CD14-positive monocyte (primary cell): ENCODE measurements around the gene CPA4. TPM values are rescaled to one million over a fixed set of nuclear protein-coding genes. Genes with fewer than 3 reads are reported as not detected.

Source experiments
- DNase-seq, 3 donors: peaks; one replicate each; pipeline ENCODE4 v3.0.0-alpha.2; 2011 to 2022
- H2AFZ ChIP-seq: 2 replicates; pipeline ENCODE4 v1.6.0; 2012; ENCODE audit warnings: mild to moderate bottlenecking, low read depth, low read length, inconsistent platforms; ENCODE audit not compliant: insufficient read depth, poor library complexity, severe bottlenecking
- H3K27ac ChIP-seq, 2 donors: 1 replicate in 1 of 2; 2 replicates in 1 of 2; pipeline ENCODE4 v1.5.1; 2012 to 2013; ENCODE audit warnings: low read length in 2 of 2, control low read depth in 1 of 2, inconsistent platforms in 1 of 2, low read depth in 1 of 2, mild to moderate bottlenecking in 1 of 2
- H3K27me3 ChIP-seq, 2 donors: one replicate each; pipeline versions ENCODE4 v1.6.0 to v1.6.1; 2011 to 2013; ENCODE audit warnings: low read length in 2 of 2; ENCODE audit not compliant: control insufficient read depth in 2 of 2, insufficient read depth in 2 of 2
- H3K36me3 ChIP-seq, 2 donors: replicated peaks in 1 of 2; 1 replicate in 1 of 2; 2 replicates in 1 of 2; pipeline versions ENCODE4 v1.5.1 to v1.6.1; 2012 to 2013; ENCODE audit warnings: low read length in 2 of 2, control low read depth in 1 of 2, inconsistent platforms in 1 of 2, mild to moderate bottlenecking in 1 of 2; ENCODE audit not compliant: insufficient read depth in 2 of 2, control insufficient read depth in 1 of 2
- H3K4me1 ChIP-seq, 2 donors: 1 replicate in 1 of 2; 2 replicates in 1 of 2; pipeline versions ENCODE4 v1.5.1 to v1.6.1; 2012 to 2013; ENCODE audit warnings: low read length in 2 of 2, control low read depth in 1 of 2, inconsistent platforms in 1 of 2, mild to moderate bottlenecking in 1 of 2, moderate library complexity in 1 of 2; ENCODE audit not compliant: insufficient read depth in 2 of 2, control insufficient read depth in 1 of 2
- H3K4me2 ChIP-seq: replicated peaks from 2 replicates; pipeline ENCODE3; 2012; ENCODE audit warnings: low read length, moderate library complexity, mild to moderate bottlenecking; ENCODE audit not compliant: poor library complexity, severe bottlenecking; ENCODE audit errors: extremely low read depth
- H3K4me3 ChIP-seq, 3 experiments: fragments of 200-600 bp in 1 of 3; sonication (generic) in 1 of 3; replicated peaks in 1 of 3; 1 replicate in 2 of 3; 2 replicates in 1 of 3; pipeline ENCODE4 v1.5.1; 2011 to 2013; ENCODE audit warnings: low read length in 3 of 3, mild to moderate bottlenecking in 3 of 3, control low read depth in 2 of 3, low read depth in 2 of 3, inconsistent platforms in 1 of 3, moderate library complexity in 1 of 3
- H3K79me2 ChIP-seq: 2 replicates; pipeline ENCODE4 v1.6.0; 2012; ENCODE audit warnings: mild to moderate bottlenecking, control low read depth, inconsistent platforms, low read length, moderate library complexity; ENCODE audit not compliant: insufficient read depth
- H3K9ac ChIP-seq: 2 replicates; pipeline ENCODE4 v1.6.0; 2017; ENCODE audit warnings: low read length, mild to moderate bottlenecking; ENCODE audit not compliant: insufficient read depth, poor library complexity, severe bottlenecking
- H3K9me3 ChIP-seq, 2 donors: replicated peaks in 1 of 2; 1 replicate in 1 of 2; 2 replicates in 1 of 2; pipeline versions ENCODE4 v1.5.1 to v1.6.1; 2012 to 2013; ENCODE audit warnings: low read length in 2 of 2, control low read depth in 1 of 2; ENCODE audit not compliant: control insufficient read depth in 1 of 2, insufficient read depth in 1 of 2
- H4K20me1 ChIP-seq: 2 replicates; pipeline ENCODE4 v1.6.0; 2012; ENCODE audit warnings: mild to moderate bottlenecking, low read length, control low read depth, moderate library complexity; ENCODE audit not compliant: insufficient read depth
- H3K27ac Mint-ChIP-seq, 7 donors: one replicate each; pipeline ENCODE4 v1.8.0; 2020; ENCODE audit warnings: mild to moderate bottlenecking in 7 of 7, mixed read lengths in 7 of 7, moderate library complexity in 6 of 7, inconsistent platforms in 2 of 7
- H3K27me3 Mint-ChIP-seq, 3 donors: one replicate each; pipeline ENCODE4 v1.8.0; 2021 to 2022; ENCODE audit warnings: low read depth in 3 of 3, mild to moderate bottlenecking in 3 of 3, mixed read lengths in 3 of 3, moderate library complexity in 3 of 3, inconsistent platforms in 1 of 3
- H3K36me3 Mint-ChIP-seq, 2 donors: one replicate each; pipeline ENCODE4 v1.8.0; 2020; ENCODE audit warnings: mixed read lengths in 2 of 2, inconsistent platforms in 1 of 2, mild to moderate bottlenecking in 1 of 2
- H3K4me1 Mint-ChIP-seq: one replicate; pipeline ENCODE4 v1.8.0; 2020; ENCODE audit warnings: mild to moderate bottlenecking, mixed read lengths
- H3K4me3 Mint-ChIP-seq, 2 donors: one replicate each; pipeline ENCODE4 v1.8.0; 2020; ENCODE audit warnings: mild to moderate bottlenecking in 2 of 2, mixed read lengths in 2 of 2, moderate library complexity in 1 of 2
- H3K9me3 Mint-ChIP-seq, 7 donors: one replicate each; pipeline ENCODE4 v1.8.0; 2020 to 2022; ENCODE audit warnings: mixed read lengths in 7 of 7, mild to moderate bottlenecking in 6 of 7, moderate library complexity in 6 of 7, inconsistent platforms in 2 of 7
- CTCF ChIP-seq: fragments of 200-600 bp; IDR thresholded peaks from one replicate; pipeline ENCODE4 v1.8.0; 2022; ENCODE audit warnings: antibody characterized with exemption, mild to moderate bottlenecking
- WGBS: methylation state at CpG from one replicate; pipeline ENCODE4 v1.1.5; 2013; ENCODE audit warnings: missing lambda C conversion rate; ENCODE audit not compliant: insufficient coverage; 5-methylcytosine and 5-hydroxymethylcytosine counted together
- intact Hi-C, 2 donors: fragments of 100-400 bp; cut with micrococcal nuclease; formaldehyde crosslinking; loops; one replicate each; pipeline versions ENCODE4 v1.15.0 to v1.15.1; 2023
- polyA plus RNA-seq, 3 donors: library from polyadenylated mRNA; depleted of rRNA in 1 of 3; unstranded in 2 of 3; stranded (reverse) in 1 of 3; fragments of 300-500 nt in 2 of 3; fragments of >200 nt in 1 of 3; fragmentation: Illumina TruSeq in 2 of 3; gene quantifications; 1 replicate in 2 of 3; 2 replicates in 1 of 3; pipeline ENCODE4 v1.2.3, GENCODE V29; 2012 to 2021

Gene CPA4
- polyA plus RNA-seq, 3 donors = not detected

GRCh38 chr7:130274296-130274695 lies 18.7 kb upstream of the CPA4 start:
- TF ChIP-seq CTCF = no peak
- peaks cover 0 to 5% of the 10 kb centered on the region in 2 donors for H3K27me3 ChIP-seq
- Mint-ChIP-seq H3K4me3 (peak overlapping the region in 1 of 2 donors; percentile 80), H3K27ac (no peak overlapping the region), H3K36me3 (no peaks in the 10 kb centered on the region), H3K4me1 (peaks cover 13% of the 10 kb centered on the region), H3K27me3 (peaks cover 8 to 14% (median 14%) of the 10 kb centered on the region in 3 donors), H3K9me3 (peaks cover 0 to 7% (median 0%) of the 10 kb centered on the region in 7 donors)
- no peaks in the 10 kb centered on the region for H4K20me1 ChIP-seq
- no peaks in the 10 kb centered on the region for H3K36me3 ChIP-seq
- no peak for DNase-seq
- no peak overlapping the region for H3K27ac ChIP-seq
- H3K79me2 ChIP-seq = no peaks in the 10 kb centered on the region
- intact Hi-C loops = no loop called here
- H3K4me2 ChIP-seq = no peak overlapping the region
- H3K9ac ChIP-seq = no peak overlapping the region
- no peak overlapping the region for H2AFZ ChIP-seq
- no peaks in the 10 kb centered on the region for H3K9me3 ChIP-seq
- peak overlapping the region in 1 of 3 experiments; percentile 42 for H3K4me3 ChIP-seq
- no CpG with 5 or more reads among the region's 1 CpG for WGBS
- H3K4me1 ChIP-seq = peaks cover 9 to 16% of the 10 kb centered on the region in 2 donors

GRCh38 chr7:130274983-130275591 lies 17.9 kb upstream of the CPA4 start:
- Mint-ChIP-seq H3K27ac (no peak overlapping the region), H3K9me3 (peaks cover 0 to 7% (median 0%) of the 10 kb centered on the region in 7 donors), H3K4me1 (peaks cover 13% of the 10 kb centered on the region), H3K27me3 (peaks cover 6 to 14% (median 14%) of the 10 kb centered on the region in 3 donors), H3K4me3 (no peak overlapping the region), H3K36me3 (no peaks in the 10 kb centered on the region)
- no peaks in the 10 kb centered on the region for H3K9me3 ChIP-seq
- H3K4me3 ChIP-seq = no peak overlapping the region
- no peak for TF ChIP-seq CTCF
- H3K9ac ChIP-seq = no peak overlapping the region
- no peak overlapping the region for H3K27ac ChIP-seq
- H3K79me2 ChIP-seq = no peaks in the 10 kb centered on the region
- no peak overlapping the region for H3K4me2 ChIP-seq
- 97% methylated on average over 7 of the region's 11 CpGs for WGBS
- H3K27me3 ChIP-seq = peaks cover 0 to 5% of the 10 kb centered on the region in 2 donors
- intact Hi-C loops = no loop called here
- H2AFZ ChIP-seq = no peak overlapping the region
- no peaks in the 10 kb centered on the region for H3K36me3 ChIP-seq
- no peak for DNase-seq
- peaks cover 9 to 16% of the 10 kb centered on the region in 2 donors for H3K4me1 ChIP-seq
- H4K20me1 ChIP-seq = no peaks in the 10 kb centered on the region
